ENCODE data around the gene DUX4. TPM values are rescaled to one million over a fixed set of nuclear protein-coding genes. Genes with fewer than 3 reads are reported as not detected.
"Not testable (repeated sequence)": the region's sequence is repeated elsewhere in the genome, so short reads cannot be mapped to it uniquely, and the experiment has no call there.

The DUX4 gene
- total and polyA plus RNA-seq, 2 of the 13 experiments (the other 11 are each of a cell fraction or from before 2014, with no cell fraction given) = not detected

GRCh38 chr4:190180947-190181346, 7.4 kb downstream of the DUX4 start:
- intact Hi-C loops (cut with micrococcal nuclease; ENCODE audit: unreplicated experiment); DNase-seq (ENCODE audit: low spot score); H3K4me3 ChIP-seq (replicated peaks in 1 of 3; ENCODE audit: insufficient read depth in 1 of 3, low read depth in 2 of 3, low read length in 3 of 3); H4K20me1 ChIP-seq (ENCODE audit: insufficient read depth, low read length); H3K36me3 ChIP-seq (replicated peaks in 1 of 2; ENCODE audit: control insufficient read depth in 1 of 2, insufficient read depth in 2 of 2, low read length in 2 of 2); H3K4me2 ChIP-seq (ENCODE audit: low read depth, low read length); FAIRE-seq; BruUV-seq (replicated peaks); H3K9ac ChIP-seq (ENCODE audit: insufficient read depth, low read depth, low read length); POLR2A ChIA-PET; H3K79me2 ChIP-seq (ENCODE audit: insufficient read depth, low read length); H3K27ac ChIP-seq (ENCODE audit: extremely low read length, insufficient read depth, low read length); H3K4me1 ChIP-seq (ENCODE audit: insufficient read depth, low read length); in situ Hi-C loops (cut with HindIII; ENCODE audit: extremely low pct_ligation_motif_present, low pct_unique_long_range_greater_than_20kb); CTCF ChIA-PET (ENCODE audit: low intra/inter-chr PET ratio, low total read pairs); H2AFZ ChIP-seq (ENCODE audit: low read length); H3K27me3 ChIP-seq (ENCODE audit: control insufficient read depth in 1 of 2, insufficient read depth in 2 of 2, low read length in 2 of 2): not testable (repeated sequence)
- ATAC-seq = peak; percentile 28; the same call in 1 of the 3 replicates
- peaks cover 13% of the 10 kb centered on the region for H3K9me3 ChIP-seq (ENCODE audit: low read length)
- WGBS (ENCODE audit: low lambda C conversion rate) = 0% methylated on average over 1 of the region's 1 CpG

- H3K4me2 ChIP-seq (ENCODE audit: low read depth, low read length); H3K9ac ChIP-seq (ENCODE audit: insufficient read depth, low read depth, low read length); H4K20me1 ChIP-seq (ENCODE audit: insufficient read depth, low read length); H3K4me1 ChIP-seq (ENCODE audit: insufficient read depth, low read length); BruUV-seq (replicated peaks); H3K27ac ChIP-seq (ENCODE audit: extremely low read length, insufficient read depth, low read length); H3K36me3 ChIP-seq (replicated peaks in 1 of 2; ENCODE audit: control insufficient read depth in 1 of 2, insufficient read depth in 2 of 2, low read length in 2 of 2); intact Hi-C loops (cut with micrococcal nuclease; ENCODE audit: unreplicated experiment); H3K27me3 ChIP-seq (ENCODE audit: control insufficient read depth in 1 of 2, insufficient read depth in 2 of 2, low read length in 2 of 2); ATAC-seq; CTCF ChIA-PET (ENCODE audit: low intra/inter-chr PET ratio, low total read pairs); in situ Hi-C loops (cut with HindIII; ENCODE audit: extremely low pct_ligation_motif_present, low pct_unique_long_range_greater_than_20kb); H3K4me3 ChIP-seq (replicated peaks in 1 of 3; ENCODE audit: insufficient read depth in 1 of 3, low read depth in 2 of 3, low read length in 3 of 3); DNase-seq (ENCODE audit: low spot score); FAIRE-seq; H2AFZ ChIP-seq (ENCODE audit: low read length); H3K79me2 ChIP-seq (ENCODE audit: insufficient read depth, low read length); POLR2A ChIA-PET: not testable (repeated sequence)
- peaks cover 13% of the 10 kb centered on the region for H3K9me3 ChIP-seq (ENCODE audit: low read length)
- WGBS (ENCODE audit: low lambda C conversion rate) = no CpG with 5 or more reads among the region's 7 CpGs
These were observed 8.0 kb downstream of the DUX4 start for GRCh38 chr4:190181481-190182100.

- H3K27ac ChIP-seq (ENCODE audit: extremely low read length, insufficient read depth, low read length); intact Hi-C loops (cut with micrococcal nuclease; ENCODE audit: unreplicated experiment); ATAC-seq; FAIRE-seq; H3K4me3 ChIP-seq (replicated peaks in 1 of 3; ENCODE audit: insufficient read depth in 1 of 3, low read depth in 2 of 3, low read length in 3 of 3); H2AFZ ChIP-seq (ENCODE audit: low read length); DNase-seq (ENCODE audit: low spot score); H3K4me1 ChIP-seq (ENCODE audit: insufficient read depth, low read length); in situ Hi-C loops (cut with HindIII; ENCODE audit: extremely low pct_ligation_motif_present, low pct_unique_long_range_greater_than_20kb); CTCF ChIA-PET (ENCODE audit: low intra/inter-chr PET ratio, low total read pairs); H3K4me2 ChIP-seq (ENCODE audit: low read depth, low read length); H3K9ac ChIP-seq (ENCODE audit: insufficient read depth, low read depth, low read length); H3K27me3 ChIP-seq (ENCODE audit: control insufficient read depth in 1 of 2, insufficient read depth in 2 of 2, low read length in 2 of 2); H3K36me3 ChIP-seq (replicated peaks in 1 of 2; ENCODE audit: control insufficient read depth in 1 of 2, insufficient read depth in 2 of 2, low read length in 2 of 2); H3K79me2 ChIP-seq (ENCODE audit: insufficient read depth, low read length); BruUV-seq (replicated peaks); H4K20me1 ChIP-seq (ENCODE audit: insufficient read depth, low read length); H3K9me3 ChIP-seq (ENCODE audit: low read length); POLR2A ChIA-PET: not testable (repeated sequence)
- WGBS (ENCODE audit: low lambda C conversion rate) = 99% methylated on average over 53 of the region's 73 CpGs
These were observed 29.9 kb downstream of the DUX4 start for GRCh38 chr4:190203510-190203909.

Small RNAs within 50 kb of the gene (small RNA-seq; reads per million reads assigned to genes)
- 0 reads per million in 3 experiments for gene AC215524.1 (ENCODE audit: insufficient read depth in 2 of 3, insufficient read length in 3 of 3, low read depth in 2 of 3, low replicate concordance in 1 of 3)

Other genes starting within 250 kb of the DUX4 start
- 42.6 and 58.3 TPM in 2 replicates for gene FRG1, start 232.9 kb upstream of the DUX4 start, total RNA-seq (2016; rRNA removed; fragmentation: Illumina TruSeq; extraction: Trizol)
- 4.8 and 5.7 TPM in 2 replicates for gene FRG1, start 232.9 kb upstream of the DUX4 start, polyA plus RNA-seq (2011; rRNA removed)
- gene FRG2, start 146.5 kb upstream of the DUX4 start, total RNA-seq (2016; rRNA removed; fragmentation: Illumina TruSeq; extraction: Trizol) = not detected in 2 replicates
- gene FRG2, start 146.5 kb upstream of the DUX4 start, polyA plus RNA-seq (2011; rRNA removed) = not detected in 2 replicates
- gene DBET, start 109.3 kb upstream of the DUX4 start, total RNA-seq (2016; rRNA removed; fragmentation: Illumina TruSeq; extraction: Trizol) = not detected in 2 replicates
- not detected in 2 replicates for gene DBET, start 109.3 kb upstream of the DUX4 start, polyA plus RNA-seq (2011; rRNA removed)

All from HepG2 (cell line).